GM18517 (cell line): ENCODE data around the gene PTTG2.
A peak's percentile ranks its signal among the peaks of the same experiment; 100 is the strongest.
"Not testable (repeated sequence)": the region's sequence is repeated elsewhere in the genome, so short reads cannot be mapped to it uniquely, and the experiment has no call there.

Source experiments
- ATAC-seq: cut with Tn5 transposase; IDR thresholded peaks from one replicate; pipeline ENCODE4 v1.9.1; 2021; ENCODE audit warnings: mild to moderate bottlenecking, moderate library complexity; ENCODE audit not compliant: unreplicated experiment

PTTG2 gene

GRCh38 chr4:37953620-37954293 lies 6.4 kb upstream of the PTTG2 start:
- ATAC-seq = no peak

- no peak for ATAC-seq
These were observed 3.3 kb upstream of the PTTG2 start for GRCh38 chr4:37956941-37957340.

GRCh38 chr4:37958932-37959331 lies 1.3 kb upstream of the PTTG2 start:
- no peak for ATAC-seq

GRCh38 chr4:37960679-37961450 lies 667 bp downstream of the PTTG2 start:
- no peak for ATAC-seq

GRCh38 chr4:37964734-37965457 lies 4.7 kb downstream of the PTTG2 start:
- ATAC-seq = no peak

GRCh38 chr4:37966044-37966443 lies 5.8 kb downstream of the PTTG2 start:
- no peak for ATAC-seq

GRCh38 chr4:37967736-37968135 lies 7.5 kb downstream of the PTTG2 start:
- ATAC-seq = no peak

- ATAC-seq = no peak
These were observed 8.5 kb downstream of the PTTG2 start for GRCh38 chr4:37968747-37969146.

GRCh38 chr4:37970702-37971101 lies 10.5 kb downstream of the PTTG2 start:
- ATAC-seq = peak; percentile 62

- no peak for ATAC-seq
These were observed 11.0 kb downstream of the PTTG2 start for GRCh38 chr4:37971202-37971601.

- ATAC-seq = no peak
These were observed 13.2 kb downstream of the PTTG2 start for GRCh38 chr4:37973441-37973840.

- not testable (repeated sequence) for ATAC-seq
These were observed 15.2 kb downstream of the PTTG2 start for GRCh38 chr4:37975321-37975822.

GRCh38 chr4:37976507-37976906 lies 16.3 kb downstream of the PTTG2 start:
- no peak for ATAC-seq

- peak; percentile 46 for ATAC-seq
These were observed 16.8 kb downstream of the PTTG2 start for GRCh38 chr4:37976991-37977470.

GRCh38 chr4:37977471-37978247 lies 17.5 kb downstream of the PTTG2 start:
- peak; percentile 58 for ATAC-seq

GRCh38 chr4:37978248-37978924 lies 18.2 kb downstream of the PTTG2 start:
- peak; percentile 19 for ATAC-seq

- ATAC-seq = no peak
These were observed 20.0 kb downstream of the PTTG2 start for GRCh38 chr4:37980246-37980645.

GRCh38 chr4:37981425-37981824 lies 21.2 kb downstream of the PTTG2 start:
- no peak for ATAC-seq

GRCh38 chr4:37981844-37982720 lies 21.9 kb downstream of the PTTG2 start:
- ATAC-seq = no peak
